ENCODE data around the gene DHX9. TPM values are rescaled to one million over a fixed set of nuclear protein-coding genes. Genes with fewer than 3 reads are reported as not detected.

Gene DHX9
- total RNA-seq, 1 donor from 2014 or later, result 266 TPM

DNA sequence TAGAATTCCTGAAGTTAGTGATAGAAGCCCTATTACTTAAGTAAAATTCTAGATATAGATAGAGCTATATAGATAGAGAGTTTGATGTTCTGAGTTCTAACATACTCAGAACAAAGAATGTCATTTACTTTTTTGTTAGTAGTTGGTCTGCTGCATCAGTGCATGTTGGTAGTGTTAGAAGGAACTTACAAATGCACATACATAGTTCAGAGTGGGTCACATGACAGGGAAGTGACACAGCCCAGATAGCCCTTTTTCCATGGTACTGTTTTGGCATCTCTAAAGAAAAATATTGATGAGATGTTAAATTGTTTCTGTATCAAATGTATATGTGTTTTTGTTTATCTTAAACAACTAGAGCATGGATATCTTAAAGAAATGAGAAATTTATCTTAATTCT is 45.7 kb downstream of the DHX9 start:
- Mint-ChIP-seq H3K4me1 (no peaks in the 10 kb centered on the region), H3K27ac (no peak overlapping the region), H3K27me3 (no peaks in the 10 kb centered on the region), H3K4me3 (no peak overlapping the region), H3K36me3 (ENCODE audit: low read depth) (peaks cover 88% of the 10 kb centered on the region), H3K9me3 (no peaks in the 10 kb centered on the region)
- DNase-seq (no peak), ATAC-seq (ENCODE audit: low read depth) (no peak)
- CTCF ChIA-PET, result interaction anchor here (1.2 kb wide), 1 partner anchor 45 kb away, joined by 3 read pairs; no protein-coding TSS in a partner anchor
- no peak for TF ChIP-seq CTCF (IDR thresholded peaks at IDR 0.05)
- POLR2A ChIA-PET, result no interaction called here
- intact Hi-C loops (cut with micrococcal nuclease), result no loop called here

GRCh38 chr1:182885591-182885990 is 46.4 kb downstream of the DHX9 start:
- Mint-ChIP-seq H3K4me3 (no peak overlapping the region), H3K36me3 (ENCODE audit: low read depth) (peaks cover 83% of the 10 kb centered on the region), H3K27me3 (no peaks in the 10 kb centered on the region), H3K9me3 (no peaks in the 10 kb centered on the region), H3K4me1 (peaks cover 1% of the 10 kb centered on the region), H3K27ac (no peak overlapping the region)
- CTCF ChIA-PET, result no interaction called here
- intact Hi-C loops (cut with micrococcal nuclease), result no loop called here
- no peak for DNase-seq
- POLR2A ChIA-PET, result no interaction called here
- no peak for ATAC-seq (ENCODE audit: low read depth)
- no peak for TF ChIP-seq CTCF (IDR thresholded peaks at IDR 0.05)

DNA sequence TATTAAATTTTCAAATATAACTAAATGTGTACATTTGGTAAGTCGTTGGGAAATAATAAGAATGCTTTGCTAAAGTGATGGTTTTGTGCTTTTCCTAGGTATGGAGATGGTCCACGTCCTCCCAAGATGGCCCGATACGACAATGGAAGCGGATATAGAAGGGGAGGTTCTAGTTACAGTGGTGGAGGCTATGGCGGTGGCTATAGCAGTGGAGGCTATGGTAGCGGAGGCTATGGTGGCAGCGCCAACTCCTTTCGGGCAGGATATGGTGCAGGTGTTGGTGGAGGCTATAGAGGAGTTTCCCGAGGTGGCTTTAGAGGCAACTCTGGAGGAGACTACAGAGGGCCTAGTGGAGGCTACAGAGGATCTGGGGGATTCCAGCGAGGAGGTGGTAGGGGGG is 47.8 kb downstream of the DHX9 start:
- intact Hi-C loops (cut with micrococcal nuclease), result no loop called here
- DNase-seq, result no peak
- ATAC-seq (ENCODE audit: low read depth), result no peak
- H3K9me3 Mint-ChIP-seq, result no peaks in the 10 kb centered on the region
- no peak for TF ChIP-seq CTCF (IDR thresholded peaks at IDR 0.05)
- no peak overlapping the region for H3K27ac Mint-ChIP-seq
- POLR2A ChIA-PET, result no interaction called here
- CTCF ChIA-PET, result no interaction called here
- H3K36me3 Mint-ChIP-seq (ENCODE audit: low read depth), result peaks cover 71% of the 10 kb centered on the region
- peaks cover 1% of the 10 kb centered on the region for H3K4me1 Mint-ChIP-seq
- H3K4me3 Mint-ChIP-seq, result no peak overlapping the region
- H3K27me3 Mint-ChIP-seq, result no peaks in the 10 kb centered on the region

DNA sequence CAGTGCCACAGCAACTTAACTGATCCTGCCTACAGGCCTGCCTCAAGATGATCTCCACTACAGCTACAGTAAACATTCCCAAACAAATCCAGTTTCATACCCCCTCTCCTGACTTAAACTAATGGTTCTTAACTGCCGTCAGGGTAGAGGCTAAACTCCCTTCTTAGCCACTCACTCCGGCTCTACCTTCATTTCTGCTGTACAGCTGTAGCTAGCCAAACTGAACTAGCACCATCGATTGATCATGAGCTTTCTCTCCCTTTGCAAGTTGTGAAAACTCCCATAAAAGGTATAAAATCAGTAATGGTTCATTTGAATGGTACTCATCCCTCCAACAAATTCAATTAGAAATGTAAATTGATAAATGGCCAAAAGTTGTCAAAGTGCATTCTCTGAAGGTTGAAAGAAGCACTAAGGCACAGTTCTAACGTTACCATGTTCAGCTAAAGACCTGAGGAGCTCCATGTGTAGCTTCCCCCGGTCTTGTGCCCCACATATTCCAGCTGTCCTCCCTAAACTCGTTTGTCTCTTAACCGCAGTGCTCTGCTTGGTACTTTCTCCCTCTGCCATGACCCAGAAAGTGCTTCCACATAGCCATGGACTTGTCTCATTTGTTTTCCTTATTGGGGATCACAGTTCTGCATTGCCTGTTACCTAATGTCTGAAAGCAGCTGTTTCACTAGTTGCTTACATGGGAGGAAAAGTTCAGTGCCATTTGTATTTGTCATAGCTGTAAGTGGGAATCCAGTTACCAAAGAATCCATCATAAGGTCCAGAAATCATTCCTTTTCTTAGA is 49.8 kb downstream of the DHX9 start:
- TF ChIP-seq CTCF (IDR thresholded peaks at IDR 0.05), result no peak
- no peak for ATAC-seq (ENCODE audit: low read depth)
- peaks cover 53% of the 10 kb centered on the region for H3K36me3 Mint-ChIP-seq (ENCODE audit: low read depth)
- H3K27ac Mint-ChIP-seq, result peak overlapping the region; percentile 0
- H3K27me3 Mint-ChIP-seq, result peaks cover 2% of the 10 kb centered on the region
- DNase-seq, result no peak
- no peaks in the 10 kb centered on the region for H3K9me3 Mint-ChIP-seq
- H3K4me1 Mint-ChIP-seq, result peaks cover 1% of the 10 kb centered on the region
- intact Hi-C loops (cut with micrococcal nuclease), result no loop called here
- POLR2A ChIA-PET, result interaction anchor here (0.6 kb wide), 1 partner anchor 49 kb away, joined by 6 read pairs; no protein-coding TSS in a partner anchor
- no peak overlapping the region for H3K4me3 Mint-ChIP-seq
- CTCF ChIA-PET, result no interaction called here

- ChIA-PET POLR2A (no interaction called here), CTCF (no interaction called here)
- Mint-ChIP-seq H3K9me3 (no peaks in the 10 kb centered on the region), H3K4me1 (peaks cover 1% of the 10 kb centered on the region), H3K27me3 (peaks cover 2% of the 10 kb centered on the region), H3K27ac (peak overlapping the region; percentile 59), H3K4me3 (no peak overlapping the region), H3K36me3 (ENCODE audit: low read depth) (peaks cover 44% of the 10 kb centered on the region)
- ATAC-seq (ENCODE audit: low read depth) (no peak), DNase-seq (no peak)
- intact Hi-C loops (cut with micrococcal nuclease), result no loop called here
- TF ChIP-seq CTCF (IDR thresholded peaks at IDR 0.05), result no peak
Measured at GRCh38 chr1:182889997-182890396, 50.9 kb downstream of the DHX9 start.
